T-cell (primary cell): ENCODE results near the gene RSPH10B2. TPM values are rescaled to one million over a fixed set of nuclear protein-coding genes. Genes with fewer than 3 reads are reported as not detected.
"Not testable (repeated sequence)": the region's sequence is repeated elsewhere in the genome, so short reads cannot be mapped to it uniquely, and the experiment has no call there.

Source experiments
- ATAC-seq, 4 experiments: fragments of 200-7000 bp in 3 of 4; fragments of 150-1000 bp in 1 of 4; cut with Tn5 transposase; replicated peaks in 1 of 4; 1 replicate in 3 of 4; 2 replicates in 1 of 4; pipeline ENCODE4 v1.10.0; 2021; ENCODE audit warnings: moderate library complexity in 3 of 4, mild to moderate bottlenecking in 2 of 4, moderate number of reproducible peaks in 1 of 4
- CTCF ChIA-PET, 2 donors: fragments of 300-600 bp; sonication (Branson Sonifier 250); formaldehyde crosslinking; loops; one replicate each; lab custom pipeline; 2022; ENCODE audit warnings: antibody characterized with exemption in 2 of 2; lab: Charles Lee
- POLR2A ChIA-PET, 2 donors: fragments of 300-600 bp; sonication (Branson Sonifier 250); formaldehyde crosslinking; loops; one replicate each; lab custom pipeline; 2022; ENCODE audit warnings: antibody characterized with exemption in 2 of 2; lab: Charles Lee
- DNase-seq, 35 experiments: peaks; one replicate each; pipeline versions ENCODE4 v3.0.0 to v3.0.0-alpha.2; 2013 to 2023
- H3K27ac ChIP-seq: one replicate; pipeline ENCODE4 v1.5.1; 2013; ENCODE audit warnings: low read length
- H3K27me3 ChIP-seq, 2 experiments: replicated peaks in 1 of 2; 1 replicate in 1 of 2; 2 replicates in 1 of 2; pipeline versions ENCODE4 v1.6.1 to v1.7.0; 2013; ENCODE audit warnings: low read length in 1 of 2, mixed read lengths in 1 of 2; ENCODE audit not compliant: control insufficient read depth in 2 of 2, insufficient read depth in 2 of 2; ENCODE audit errors: extremely low read depth in 1 of 2
- H3K36me3 ChIP-seq, 2 donors: 1 replicate in 1 of 2; 2 replicates in 1 of 2; pipeline versions ENCODE4 v1.6.1 to v1.7.0; 2013; ENCODE audit warnings: low read length in 1 of 2; ENCODE audit not compliant: control insufficient read depth in 2 of 2, insufficient read depth in 1 of 2; ENCODE audit errors: extremely low read depth in 1 of 2
- H3K4me1 ChIP-seq, 2 experiments: 1 replicate in 1 of 2; 2 replicates in 1 of 2; pipeline versions ENCODE4 v1.6.1 to v1.7.0; 2013; ENCODE audit warnings: low read length in 2 of 2, mixed read lengths in 1 of 2; ENCODE audit not compliant: insufficient read depth in 2 of 2, control insufficient read depth in 1 of 2; ENCODE audit errors: extremely low read depth in 1 of 2
- H3K4me3 ChIP-seq, 2 donors: 1 replicate in 1 of 2; 2 replicates in 1 of 2; pipeline versions ENCODE4 v1.5.1 to v1.7.0; 2013; ENCODE audit warnings: mild to moderate bottlenecking in 2 of 2, low read length in 1 of 2, moderate library complexity in 1 of 2; ENCODE audit not compliant: control insufficient read depth in 1 of 2; ENCODE audit errors: extremely low read depth in 1 of 2
- H3K9me3 ChIP-seq: 2 replicates; pipeline ENCODE4 v1.7.0; 2013
- H3K27ac Mint-ChIP-seq, 2 donors: one replicate each; pipeline ENCODE4 v1.8.0; 2020 to 2021; ENCODE audit warnings: mild to moderate bottlenecking in 2 of 2, mixed read lengths in 2 of 2
- H3K27me3 Mint-ChIP-seq, 2 donors: one replicate each; pipeline ENCODE4 v1.8.0; 2021 to 2022; ENCODE audit warnings: mixed read lengths in 2 of 2
- H3K36me3 Mint-ChIP-seq: one replicate; pipeline ENCODE4 v1.8.0; 2021; ENCODE audit warnings: mixed read lengths
- H3K4me1 Mint-ChIP-seq, 3 donors: one replicate each; pipeline ENCODE4 v1.8.0; 2020 to 2022; ENCODE audit warnings: mixed read lengths in 3 of 3, mild to moderate bottlenecking in 1 of 3
- H3K4me3 Mint-ChIP-seq, 3 donors: one replicate each; pipeline ENCODE4 v1.8.0; 2020 to 2022; ENCODE audit warnings: mild to moderate bottlenecking in 3 of 3, mixed read lengths in 3 of 3, moderate library complexity in 3 of 3
- H3K9me3 Mint-ChIP-seq, 3 donors: one replicate each; pipeline ENCODE4 v1.8.0; 2020 to 2022; ENCODE audit warnings: mixed read lengths in 3 of 3
- WGBS: methylation state at CpG from one replicate; pipeline ENCODE4 v1.1.5; 2013; ENCODE audit warnings: missing lambda C conversion rate; ENCODE audit not compliant: insufficient coverage; 5-methylcytosine and 5-hydroxymethylcytosine counted together
- total RNA-seq, 35 experiments: library from RNA in 6 of 35; stranded (reverse) in 6 of 35; fragments of 120-200 nt in 1 of 35; gene quantifications; one replicate each; pipeline versions ENCODE4 v1.2.1 to v1.2.4 and lab custom pipeline; 2013 to 2026

Gene RSPH10B2
- total RNA-seq (1 to 10 TPM in 1 of 5 donors, under 1 TPM in 2, not detected in 2; 0.09 to 1.0 (median 0.44) TPM), total RNA-seq (lab: John Stamatoyannopoulos, UW) (0 to 0.40 (median 0.19) reads per million in 29 experiments)
- 0.20 TPM for total RNA-seq (2013)

DNA sequence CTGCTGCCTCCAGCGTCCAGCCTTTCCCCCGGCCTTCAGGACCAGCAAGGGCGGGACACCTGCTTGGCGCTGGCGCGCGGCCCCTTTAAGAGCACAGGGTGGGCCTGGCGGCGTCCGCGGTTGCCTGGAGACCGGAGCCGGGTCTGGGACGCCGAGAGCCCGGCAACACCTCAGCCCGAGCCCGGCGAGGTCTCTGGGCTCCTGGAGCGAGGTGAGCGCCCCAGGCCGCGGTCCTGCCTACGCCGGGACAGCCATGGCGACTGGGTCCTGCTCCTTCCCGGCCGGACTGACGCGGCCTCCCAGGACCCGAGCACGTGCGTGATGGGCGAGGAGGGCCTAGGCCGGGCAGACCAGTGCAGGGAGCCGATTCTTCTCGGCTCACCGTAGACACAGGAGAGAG is at the start of gene RSPH10B2:
Gene RSPH10B2 (plus strand): TSS at position 140 of the 400 bp plus-strand sequence. CDS start 3,575 bp downstream, outside the sequence.
- POLR2A ChIA-PET, result not testable (repeated sequence)

DNA sequence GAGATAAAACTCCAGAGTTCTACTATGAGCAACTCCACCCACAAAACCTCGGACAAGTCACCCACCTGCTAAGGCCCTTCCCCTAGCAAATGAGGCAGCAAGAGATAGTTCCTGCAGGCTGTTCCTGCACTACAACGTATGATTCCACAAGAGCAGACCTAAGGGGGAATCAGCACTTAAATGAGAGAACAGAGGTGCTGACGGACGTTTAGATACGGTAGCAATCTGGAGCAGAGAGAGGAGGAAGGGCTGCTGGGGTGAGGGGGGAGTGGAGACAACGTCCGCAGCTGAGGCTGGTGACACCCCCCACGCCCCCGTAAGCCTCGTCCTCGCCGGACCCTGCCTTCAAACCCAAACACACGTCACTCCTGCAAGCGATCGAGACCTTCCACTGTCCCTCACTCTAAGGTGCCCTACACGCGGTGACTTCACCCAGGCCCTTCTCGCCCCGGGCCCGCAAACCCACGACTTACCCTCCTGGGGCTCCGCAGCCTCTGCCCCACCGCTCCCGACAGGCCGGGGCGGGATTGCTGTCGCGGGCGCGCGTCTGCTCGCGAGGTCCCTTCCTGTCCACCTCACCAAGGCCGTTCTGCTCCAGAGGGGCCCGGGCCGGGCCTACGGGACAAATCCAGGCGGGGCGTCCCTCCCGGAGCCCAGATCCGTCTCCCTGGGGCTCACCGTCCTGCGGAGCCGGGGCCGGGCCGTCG is 47.8 kb upstream of the RSPH10B2 start:
- Histone ChIP-seq H3K27me3 (peaks cover 0 to 11% of the 10 kb centered on the region in 2 experiments), H3K27ac (peak overlapping the region; percentile 61), H3K4me1 (peaks cover 12 to 36% of the 10 kb centered on the region in 2 experiments), H3K9me3 (no peaks in the 10 kb centered on the region), H3K4me3 (peak overlapping the region; percentile 75 to 87), H3K36me3 (peaks cover 6 to 31% of the 10 kb centered on the region in 2 donors)
- H3K27me3 Mint-ChIP-seq, result no peaks in the 10 kb centered on the region
- ChIA-PET POLR2A (no interaction called here), CTCF (no interaction called here)
- WGBS, result under 1% methylated on average over 44 of the region's 47 CpGs
- peak overlapping the region; percentile 89 to 92 (median 92) for H3K4me3 Mint-ChIP-seq
- ATAC-seq, result peak; percentile 24 to 42 (median 32)
- H3K36me3 Mint-ChIP-seq, result peaks cover 34% of the 10 kb centered on the region
- peak in 24 of 35 experiments; percentile 2 to 45 (median 10) for DNase-seq
- H3K9me3 Mint-ChIP-seq, result peaks cover 9 to 16% (median 13%) of the 10 kb centered on the region in 3 donors
- peaks cover 47 to 57% (median 48%) of the 10 kb centered on the region in 3 donors for H3K4me1 Mint-ChIP-seq
- H3K27ac Mint-ChIP-seq, result peak overlapping the region; percentile 75 to 87

More for the DNA sequence above, at the start of gene RSPH10B2:
- DNase-seq, H3K36me3 ChIP-seq, H3K27me3 Mint-ChIP-seq, H3K4me1 ChIP-seq, H3K27ac Mint-ChIP-seq, H3K9me3 Mint-ChIP-seq, ATAC-seq, H3K27ac ChIP-seq, CTCF ChIA-PET, H3K4me3 ChIP-seq, H3K36me3 Mint-ChIP-seq, H3K9me3 ChIP-seq, H3K4me3 Mint-ChIP-seq, H3K4me1 Mint-ChIP-seq, H3K27me3 ChIP-seq: not testable (repeated sequence)
- WGBS, result 50% methylated on average over 8 of the region's 38 CpGs

DNA sequence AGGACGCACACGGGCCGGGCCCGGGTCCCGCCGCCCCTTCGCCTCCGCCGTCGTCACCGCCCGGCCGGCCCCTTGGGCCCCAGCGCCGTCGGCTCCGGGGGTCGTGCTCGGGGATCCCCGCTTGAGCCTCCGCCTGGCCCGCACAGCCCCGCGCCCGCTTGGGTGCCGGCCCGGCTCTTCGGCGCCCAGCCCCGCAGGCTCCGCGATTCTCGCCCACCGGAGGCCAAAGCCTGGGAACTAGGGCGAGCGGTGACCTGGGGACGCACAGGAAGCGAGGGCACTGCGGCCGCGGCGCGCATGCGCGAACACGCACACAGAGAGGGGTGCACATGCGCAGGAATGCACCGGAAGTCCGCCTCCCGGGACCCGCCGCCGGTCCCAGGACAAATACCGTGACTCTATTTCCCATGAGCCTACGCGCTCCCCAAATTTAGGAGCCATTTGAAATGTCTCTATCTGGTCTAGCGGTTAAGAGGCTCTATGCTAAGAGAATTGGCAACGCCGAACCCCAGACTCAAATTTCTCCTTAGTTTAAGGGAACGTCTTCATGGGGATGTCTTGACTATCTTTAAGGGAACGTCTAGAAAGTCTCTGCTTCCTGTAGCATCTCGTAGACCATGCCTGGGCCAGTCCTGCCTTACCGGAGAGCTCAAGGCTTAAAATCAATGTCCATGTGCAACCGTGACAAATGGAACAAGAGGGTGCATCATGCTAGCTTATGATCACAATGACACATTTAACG is 47.1 kb upstream of the RSPH10B2 start, which contains the start of gene ZNF12:
Gene ZNF12 (minus strand): TSS at position 282 of the 742 bp plus-strand sequence. CDS start 1,774 bp downstream, outside the sequence.
- peaks cover 8 to 11% (median 9%) of the 10 kb centered on the region in 3 donors for H3K9me3 Mint-ChIP-seq
- peak within 1 kb of the TSS; percentile 61 for H3K27ac ChIP-seq
- DNase-seq (peak; percentile 81 to 97 (median 91)), ATAC-seq (peak; percentile 86 to 92 (median 90))
- H3K36me3 Mint-ChIP-seq, result peaks cover 30% of the 10 kb centered on the region
- peaks cover 41 to 50% (median 43%) of the 10 kb centered on the region in 3 donors for H3K4me1 Mint-ChIP-seq
- H3K4me3 Mint-ChIP-seq, result peak within 1 kb of the TSS; percentile 89 to 92 (median 92)
- H3K36me3 ChIP-seq, result peaks cover 2 to 24% of the 10 kb centered on the region in 2 donors
- CTCF ChIA-PET, result no interaction called here
- WGBS, result 1% methylated on average over 62 of the region's 65 CpGs
- peak within 1 kb of the TSS; percentile 75 to 87 for H3K4me3 ChIP-seq
- peaks cover 3% of the 10 kb centered on the region in 2 donors for H3K27me3 Mint-ChIP-seq
- peak within 1 kb of the TSS; percentile 85 to 92 for H3K27ac Mint-ChIP-seq
- H3K4me1 ChIP-seq, result peaks cover 12 to 36% of the 10 kb centered on the region in 2 experiments
- H3K27me3 ChIP-seq, result peaks cover 0 to 13% of the 10 kb centered on the region in 2 experiments
- no peaks in the 10 kb centered on the region for H3K9me3 ChIP-seq
- POLR2A ChIA-PET, result no interaction called here

DNA sequence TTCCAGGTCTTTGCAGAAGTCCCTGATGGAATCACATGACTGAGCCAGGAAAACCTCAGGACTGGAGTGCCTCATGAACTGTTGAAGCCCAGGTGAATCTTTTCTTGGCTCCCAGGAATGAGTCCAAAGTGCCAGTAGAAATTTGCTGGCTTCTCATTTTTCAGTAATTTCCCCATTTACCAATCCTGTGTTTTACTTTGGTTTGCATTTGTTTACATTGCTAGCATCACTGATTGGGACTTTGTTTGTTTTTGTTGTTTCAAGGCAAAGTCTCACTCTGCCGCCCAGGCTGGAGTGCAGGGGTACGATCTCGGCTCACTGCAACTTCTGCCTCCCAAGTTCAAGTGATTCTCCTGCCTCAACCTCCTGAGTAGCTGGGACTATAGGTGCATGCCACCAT is 45.6 kb upstream of the RSPH10B2 start:
- no CpG with 5 or more reads among the region's 3 CpGs for WGBS
- peak overlapping the region; percentile 73 to 92 (median 85) for H3K4me3 Mint-ChIP-seq
- Histone ChIP-seq H3K9me3 (no peaks in the 10 kb centered on the region), H3K4me1 (peaks cover 12 to 31% of the 10 kb centered on the region in 2 experiments), H3K4me3 (no peak overlapping the region), H3K36me3 (peaks cover 0 to 14% of the 10 kb centered on the region in 2 donors), H3K27ac (no peak overlapping the region), H3K27me3 (peaks cover 0 to 13% of the 10 kb centered on the region in 2 experiments)
- peaks cover 18% of the 10 kb centered on the region for H3K36me3 Mint-ChIP-seq
- H3K27me3 Mint-ChIP-seq, result peaks cover 3% of the 10 kb centered on the region in 2 donors
- ChIA-PET CTCF (no interaction called here), POLR2A (interaction anchor here in 1 of 2 donors (0.6 kb wide), 1 partner anchor 916 kb away, joined by 5 read pairs; no protein-coding TSS in a partner anchor)
- H3K4me1 Mint-ChIP-seq, result peaks cover 30 to 35% (median 31%) of the 10 kb centered on the region in 3 donors
- peaks cover 4 to 5% (median 4%) of the 10 kb centered on the region in 3 donors for H3K9me3 Mint-ChIP-seq
- H3K27ac Mint-ChIP-seq, result no peak overlapping the region
- DNase-seq (no peak), ATAC-seq (no peak)

DNA sequence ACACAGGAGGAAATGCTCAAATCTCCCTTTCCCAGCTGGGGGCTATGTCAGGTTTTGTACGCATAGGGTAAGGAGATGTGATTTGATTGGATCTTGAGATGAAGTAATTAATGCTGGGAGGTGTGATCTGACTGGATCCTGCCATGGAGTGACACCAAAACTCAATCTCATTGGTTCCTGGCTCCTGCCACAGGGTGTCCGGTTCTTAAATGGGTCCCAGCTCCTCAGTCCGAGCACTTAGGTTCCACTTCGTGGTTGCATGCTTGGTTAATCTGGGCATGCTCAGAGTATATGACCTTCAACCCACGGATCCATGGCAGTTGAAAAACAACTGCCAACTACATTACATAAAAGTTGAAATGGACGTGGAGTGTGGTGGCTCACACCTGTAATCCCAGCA is 44.1 kb upstream of the RSPH10B2 start:
- peaks cover 9% of the 10 kb centered on the region for H3K36me3 Mint-ChIP-seq
- ChIA-PET CTCF (no interaction called here), POLR2A (no interaction called here)
- peaks cover 20 to 25% (median 22%) of the 10 kb centered on the region in 3 donors for H3K4me1 Mint-ChIP-seq
- no peak overlapping the region for H3K27ac Mint-ChIP-seq
- H3K9me3 Mint-ChIP-seq, result peaks cover 0 to 3% (median 0%) of the 10 kb centered on the region in 3 donors
- H3K27me3 Mint-ChIP-seq, result peaks cover 3 to 4% of the 10 kb centered on the region in 2 donors
- H3K27ac ChIP-seq, result no peak overlapping the region
- peaks cover 0 to 13% of the 10 kb centered on the region in 2 experiments for H3K27me3 ChIP-seq
- H3K4me3 Mint-ChIP-seq, result no peak overlapping the region
- H3K4me3 ChIP-seq, result no peak overlapping the region
- H3K36me3 ChIP-seq, result peaks cover 0 to 4% of the 10 kb centered on the region in 2 donors
- H3K9me3 ChIP-seq, result no peaks in the 10 kb centered on the region
- no CpG with 5 or more reads among the region's 6 CpGs for WGBS
- DNase-seq, result no peak
- H3K4me1 ChIP-seq, result peaks cover 11 to 18% of the 10 kb centered on the region in 2 experiments
- ATAC-seq, result no peak

DNA sequence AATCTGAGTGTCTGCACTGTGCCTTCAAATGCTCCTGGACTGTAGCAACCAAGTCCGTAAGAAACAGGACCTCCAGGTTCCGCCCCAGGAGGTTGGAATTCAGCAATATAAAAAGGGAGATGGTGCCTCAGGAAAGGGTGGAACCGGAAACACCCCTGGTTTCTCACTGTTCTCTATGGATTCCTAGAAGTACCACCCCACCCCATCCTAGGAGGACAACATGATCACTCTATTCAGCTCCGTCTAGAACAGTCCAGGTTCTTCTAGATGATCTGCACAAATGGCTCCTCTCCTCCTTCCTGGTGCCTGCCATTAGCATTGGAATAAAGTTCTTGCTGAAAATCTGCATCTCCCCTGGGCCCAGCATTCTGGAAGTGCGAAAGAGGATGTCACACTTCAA is 39.5 kb upstream of the RSPH10B2 start:
- no peaks in the 10 kb centered on the region for H3K36me3 ChIP-seq
- ChIA-PET CTCF (interaction anchor here in 1 of 2 donors (0.6 kb wide), 1 partner anchor 153 kb away, joined by 3 read pairs; no protein-coding TSS in a partner anchor), POLR2A (no interaction called here)
- peaks cover 3% of the 10 kb centered on the region for H3K36me3 Mint-ChIP-seq
- WGBS, result 94% methylated on average over 2 of the region's 5 CpGs
- H3K9me3 Mint-ChIP-seq, result no peaks in the 10 kb centered on the region
- peaks cover 0 to 9% (median 0%) of the 10 kb centered on the region in 3 donors for H3K4me1 Mint-ChIP-seq
- H3K27me3 ChIP-seq, result peaks cover 0 to 39% of the 10 kb centered on the region in 2 experiments
- peaks cover 18 to 22% of the 10 kb centered on the region in 2 donors for H3K27me3 Mint-ChIP-seq
- no peak overlapping the region for H3K4me3 ChIP-seq
- H3K4me3 Mint-ChIP-seq, result no peak overlapping the region
- ATAC-seq (no peak), DNase-seq (no peak)
- H3K4me1 ChIP-seq, result no peaks in the 10 kb centered on the region
- H3K9me3 ChIP-seq, result no peaks in the 10 kb centered on the region
- no peak overlapping the region for H3K27ac ChIP-seq
- H3K27ac Mint-ChIP-seq, result no peak overlapping the region
